GM21447 (cell line): ENCODE data around the gene TTYH3.
"Not testable (repeated sequence)": the region's sequence is repeated elsewhere in the genome, so short reads cannot be mapped to it uniquely, and the experiment has no call there.

Source experiments
- ATAC-seq: cut with Tn5 transposase; IDR thresholded peaks from one replicate; pipeline ENCODE4 v1.9.1; 2021; ENCODE audit not compliant: unreplicated experiment

TTYH3 gene

GRCh38 chr7:2662273-2663120, 30.7 kb downstream of the TTYH3 start:
- no peak for ATAC-seq

- no peak for ATAC-seq
These were observed 31.5 kb downstream of the TTYH3 start for GRCh38 chr7:2663121-2663886.

- ATAC-seq = no peak
These were observed 32.2 kb downstream of the TTYH3 start for GRCh38 chr7:2663960-2664359.

GRCh38 chr7:2665359-2665791, 33.6 kb downstream of the TTYH3 start:
- no peak for ATAC-seq

- no peak for ATAC-seq
These were observed 34.4 kb downstream of the TTYH3 start for GRCh38 chr7:2666155-2666554.

- ATAC-seq = no peak
These were observed 34.9 kb downstream of the TTYH3 start for GRCh38 chr7:2666588-2667250.

- no peak for ATAC-seq
These were observed 36.1 kb downstream of the TTYH3 start for GRCh38 chr7:2667843-2668242.

- no peak for ATAC-seq
These were observed 36.6 kb downstream of the TTYH3 start for GRCh38 chr7:2668401-2668800.

GRCh38 chr7:2670171-2670570, 38.4 kb downstream of the TTYH3 start:
- ATAC-seq = no peak

- no peak for ATAC-seq
These were observed 39.1 kb downstream of the TTYH3 start for GRCh38 chr7:2670720-2671391.

- ATAC-seq = not testable (repeated sequence)
These were observed 41.4 kb downstream of the TTYH3 start for GRCh38 chr7:2673214-2673613.

GRCh38 chr7:2673934-2674333, 42.1 kb downstream of the TTYH3 start:
- no peak for ATAC-seq

- no peak for ATAC-seq
These were observed 43.5 kb downstream of the TTYH3 start for GRCh38 chr7:2675256-2675764.

GRCh38 chr7:2676576-2676975, 44.8 kb downstream of the TTYH3 start:
- ATAC-seq = not testable (repeated sequence)

GRCh38 chr7:2678454-2678853, 46.7 kb downstream of the TTYH3 start:
- ATAC-seq = not testable (repeated sequence)

- not testable (repeated sequence) for ATAC-seq
These were observed 47.6 kb downstream of the TTYH3 start for GRCh38 chr7:2679135-2680127.

- no peak for ATAC-seq
These were observed 48.5 kb downstream of the TTYH3 start for GRCh38 chr7:2680256-2680655.

GRCh38 chr7:2680792-2681490, 49.2 kb downstream of the TTYH3 start:
- no peak for ATAC-seq
